GM18519 (cell line): ENCODE measurements around the gene TYW5.

Experiments
- ATAC-seq: cut with Tn5 transposase; IDR thresholded peaks from one replicate; pipeline ENCODE4 v1.9.1; 2021; ENCODE audit warnings: mild to moderate bottlenecking, moderate library complexity; ENCODE audit not compliant: unreplicated experiment, low FRiP score

TYW5 gene

GRCh38 chr2:199955339-199956061 lies at the start of gene TYW5, which contains the start of gene MAIP1:
TSS of gene TYW5 (minus strand) at chr2:199955491. CDS start at chr2:199955470, 21 bp downstream.
TSS of gene MAIP1 (plus strand) at chr2:199955582. CDS start at chr2:199955799, 217 bp downstream.
- peak; percentile 60 for ATAC-seq

- ATAC-seq = no peak
Measured at GRCh38 chr2:200003444-200003843, 48.2 kb upstream of the TYW5 start.

- ATAC-seq = no peak
Measured at GRCh38 chr2:200000444-200001163, 45.3 kb upstream of the TYW5 start.

GRCh38 chr2:199999166-199999565 lies 43.9 kb upstream of the TYW5 start:
- ATAC-seq = no peak

GRCh38 chr2:199997296-199997695 lies 42.0 kb upstream of the TYW5 start:
- ATAC-seq = no peak

GRCh38 chr2:199994896-199995295 lies 39.6 kb upstream of the TYW5 start:
- no peak for ATAC-seq

- ATAC-seq = no peak
Measured at GRCh38 chr2:199994371-199994770, 39.1 kb upstream of the TYW5 start.

- ATAC-seq = no peak
Measured at GRCh38 chr2:199992296-199992695, 37.0 kb upstream of the TYW5 start.

GRCh38 chr2:199991691-199992090 lies 36.4 kb upstream of the TYW5 start:
- ATAC-seq = no peak

- ATAC-seq = no peak
Measured at GRCh38 chr2:199989822-199990221, 34.5 kb upstream of the TYW5 start.

GRCh38 chr2:199988151-199988550 lies 32.9 kb upstream of the TYW5 start:
- ATAC-seq = no peak

- ATAC-seq = no peak
Measured at GRCh38 chr2:199987586-199987985, 32.3 kb upstream of the TYW5 start.

- ATAC-seq = no peak
Measured at GRCh38 chr2:199985625-199986207, 30.4 kb upstream of the TYW5 start.

- ATAC-seq = no peak
Measured at GRCh38 chr2:199984755-199985154, 29.5 kb upstream of the TYW5 start.

GRCh38 chr2:199984159-199984558 lies 28.9 kb upstream of the TYW5 start:
- no peak for ATAC-seq

GRCh38 chr2:199983534-199983933 lies 28.2 kb upstream of the TYW5 start:
- no peak for ATAC-seq

- no peak for ATAC-seq
Measured at GRCh38 chr2:199982126-199982843, 27.0 kb upstream of the TYW5 start.

GRCh38 chr2:199979832-199980628 lies 24.7 kb upstream of the TYW5 start:
- ATAC-seq = no peak

GRCh38 chr2:199979398-199979797 lies 24.1 kb upstream of the TYW5 start:
- no peak for ATAC-seq

GRCh38 chr2:199977984-199978415 lies 22.7 kb upstream of the TYW5 start:
- ATAC-seq = peak; percentile 55
